ENCODE results near the gene BZW2.

The BZW2 gene

GRCh38 chr7:16698200-16698905 lies 52.4 kb downstream of the BZW2 start:
- TF ChIP-seq, protein P1, sequence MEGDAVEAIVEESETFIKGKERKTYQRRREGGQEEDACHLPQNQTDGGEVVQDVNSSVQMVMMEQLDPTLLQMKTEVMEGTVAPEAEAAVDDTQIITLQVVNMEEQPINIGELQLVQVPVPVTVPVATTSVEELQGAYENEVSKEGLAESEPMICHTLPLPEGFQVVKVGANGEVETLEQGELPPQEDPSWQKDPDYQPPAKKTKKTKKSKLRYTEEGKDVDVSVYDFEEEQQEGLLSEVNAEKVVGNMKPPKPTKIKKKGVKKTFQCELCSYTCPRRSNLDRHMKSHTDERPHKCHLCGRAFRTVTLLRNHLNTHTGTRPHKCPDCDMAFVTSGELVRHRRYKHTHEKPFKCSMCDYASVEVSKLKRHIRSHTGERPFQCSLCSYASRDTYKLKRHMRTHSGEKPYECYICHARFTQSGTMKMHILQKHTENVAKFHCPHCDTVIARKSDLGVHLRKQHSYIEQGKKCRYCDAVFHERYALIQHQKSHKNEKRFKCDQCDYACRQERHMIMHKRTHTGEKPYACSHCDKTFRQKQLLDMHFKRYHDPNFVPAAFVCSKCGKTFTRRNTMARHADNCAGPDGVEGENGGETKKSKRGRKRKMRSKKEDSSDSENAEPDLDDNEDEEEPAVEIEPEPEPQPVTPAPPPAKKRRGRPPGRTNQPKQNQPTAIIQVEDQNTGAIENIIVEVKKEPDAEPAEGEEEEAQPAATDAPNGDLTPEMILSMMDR (IDR thresholded peaks at IDR 0.05; ENCODE audit: extremely low read depth, missing control alignments), result no peak
- DNase-seq (ENCODE audit: low spot score), result no peak

GRCh38 chr7:16702441-16702840 lies 56.5 kb downstream of the BZW2 start:
- DNase-seq (ENCODE audit: low spot score), result no peak
- TF ChIP-seq, protein P1 (IDR thresholded peaks at IDR 0.05; ENCODE audit: extremely low read depth, missing control alignments), result no peak

- DNase-seq (ENCODE audit: low spot score), result no peak
- TF ChIP-seq, protein P1 (IDR thresholded peaks at IDR 0.05; ENCODE audit: extremely low read depth, missing control alignments), result no peak
Observed at GRCh38 chr7:16708511-16708910, 62.5 kb downstream of the BZW2 start.

DNA sequence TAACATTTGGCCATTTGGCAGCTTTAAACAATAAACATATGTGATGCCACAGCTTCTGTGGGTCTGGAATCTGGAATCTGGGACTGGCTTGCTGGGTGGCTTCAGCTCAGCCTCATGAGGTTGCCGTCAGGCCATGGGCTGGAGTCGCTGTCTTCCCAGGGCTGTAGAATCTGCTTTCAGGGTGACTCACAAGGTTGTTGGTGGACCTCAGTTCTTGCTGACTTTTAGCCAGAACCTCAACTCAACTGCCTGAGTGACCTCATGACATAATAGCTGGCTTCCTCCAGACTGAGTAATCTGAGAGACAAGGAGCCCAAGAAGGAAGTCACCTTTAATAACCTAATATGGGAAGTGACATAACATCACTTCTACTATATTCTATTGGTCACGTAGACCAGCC lies 63.0 kb downstream of the BZW2 start:
- TF ChIP-seq, protein P1 (IDR thresholded peaks at IDR 0.05; ENCODE audit: extremely low read depth, missing control alignments), result no peak
- no peak for DNase-seq (ENCODE audit: low spot score)

- TF ChIP-seq, protein P1 (IDR thresholded peaks at IDR 0.05; ENCODE audit: extremely low read depth, missing control alignments), result no peak
- no peak for DNase-seq (ENCODE audit: low spot score)
Observed at GRCh38 chr7:16710651-16711050, 64.7 kb downstream of the BZW2 start.

DNA sequence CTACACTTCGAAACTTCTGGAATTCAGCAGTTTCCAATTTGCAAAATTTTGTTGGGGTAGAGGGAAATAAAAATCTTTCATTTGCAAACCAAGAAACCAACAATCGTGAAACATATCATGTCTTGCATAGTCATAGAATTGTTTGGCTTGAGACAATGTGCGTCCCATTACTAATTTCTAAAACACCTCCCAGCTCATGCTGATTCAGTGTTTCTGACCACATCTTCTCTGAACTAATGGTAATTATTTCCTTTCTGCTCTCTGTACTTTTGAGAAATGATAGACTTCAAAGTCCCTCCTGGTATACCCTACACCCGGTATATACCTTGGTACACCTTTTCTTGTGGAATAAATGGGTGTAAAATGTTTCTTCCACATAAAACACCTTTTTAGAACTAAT lies 65.7 kb downstream of the BZW2 start:
- TF ChIP-seq, protein P1 (IDR thresholded peaks at IDR 0.05; ENCODE audit: extremely low read depth, missing control alignments), result no peak
- no peak for DNase-seq (ENCODE audit: low spot score)

DNA sequence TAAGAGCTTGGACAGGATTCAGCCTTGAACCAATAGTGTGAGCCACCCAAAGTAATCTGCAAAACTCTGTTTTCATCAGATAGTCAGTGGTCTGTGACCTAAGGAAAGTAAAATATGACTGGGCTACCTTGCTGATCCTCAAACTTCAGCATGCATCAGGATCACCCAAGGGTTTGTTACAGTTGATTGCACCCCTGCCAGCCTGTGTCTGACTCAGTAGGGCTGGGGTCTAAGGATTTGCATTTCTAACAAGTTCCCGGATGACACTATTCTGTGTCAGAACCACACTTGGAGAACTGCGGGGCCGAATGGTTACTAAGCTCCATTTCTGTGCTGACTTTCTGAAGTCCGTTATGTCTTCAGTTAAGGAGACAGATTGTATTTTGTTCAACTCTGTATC lies 66.9 kb downstream of the BZW2 start:
- TF ChIP-seq, protein P1 (IDR thresholded peaks at IDR 0.05; ENCODE audit: extremely low read depth, missing control alignments), result no peak
- no peak for DNase-seq (ENCODE audit: low spot score)

All from GM20000 (cell line).